Neural cell (in vitro differentiated cells): ENCODE measurements around the gene ATP2B2. TPM values are rescaled to one million over a fixed set of nuclear protein-coding genes. Genes with fewer than 3 reads are reported as not detected.

ENCODE experiments used
- H2AFZ ChIP-seq: fragments of 200-600, 300-800 bp; sonication (generic), shearing (Covaris generic); 2 replicates; pipeline ENCODE4 v1.6.0; 2014; ENCODE audit warnings: low read depth, mild to moderate bottlenecking, antibody characterized with exemption, low read length, moderate library complexity
- H3F3A ChIP-seq: fragments of 200-600 bp; shearing (Covaris generic); 2 replicates; pipeline ENCODE4 v1.6.1; 2016; ENCODE audit warnings: mild to moderate bottlenecking, moderate library complexity, mixed read lengths, antibody characterized with exemption, low read length; ENCODE audit not compliant: insufficient read depth, poor library complexity, severe bottlenecking
- H3K27ac ChIP-seq: fragments of 200-600, 300-800 bp; sonication (generic), shearing (Covaris generic); 2 replicates; pipeline ENCODE4 v1.5.1; 2014; ENCODE audit warnings: mild to moderate bottlenecking, low read length, moderate library complexity
- H3K27me3 ChIP-seq: fragments of 300-800, 200-600 bp; sonication (generic), shearing (Covaris generic); 2 replicates; pipeline ENCODE4 v1.6.0; 2014; ENCODE audit warnings: mild to moderate bottlenecking, low read depth, low read length, moderate library complexity; ENCODE audit not compliant: insufficient read depth
- H3K36me3 ChIP-seq: fragments of 300-800, 200-600 bp; sonication (generic), shearing (Covaris generic); 2 replicates; pipeline ENCODE4 v1.5.1; 2014; ENCODE audit warnings: mild to moderate bottlenecking, antibody characterized with exemption, low read length, moderate library complexity; ENCODE audit not compliant: insufficient read depth
- H3K4me2 ChIP-seq: fragments of 300-800, 200-600 bp; sonication (generic), shearing (Covaris generic); 2 replicates; pipeline ENCODE4 v1.6.0; 2014; ENCODE audit warnings: mild to moderate bottlenecking, low read length
- H3K4me3 ChIP-seq: fragments of 300-800, 200-600 bp; sonication (generic), shearing (Covaris generic); 2 replicates; pipeline ENCODE4 v1.5.1; 2014; ENCODE audit warnings: mild to moderate bottlenecking, low read length, moderate library complexity
- H3K79me2 ChIP-seq: fragments of 200-600 bp; shearing (Covaris generic); replicated peaks from 2 replicates; pipeline ENCODE4 v1.6.0; 2014; ENCODE audit warnings: mild to moderate bottlenecking, low read length, moderate library complexity; ENCODE audit not compliant: insufficient read depth
- H3K9ac ChIP-seq: fragments of 300-800, 200-600 bp; sonication (generic), shearing (Covaris generic); 2 replicates; pipeline ENCODE4 v1.6.1; 2016; ENCODE audit warnings: mild to moderate bottlenecking, low read length, mixed read lengths
- H3K9me2 ChIP-seq: fragments of 200-600 bp; shearing (Covaris generic); 2 replicates; pipeline ENCODE4 v1.6.1; 2016; ENCODE audit warnings: mild to moderate bottlenecking, low read length, mixed read lengths; ENCODE audit not compliant: insufficient read depth
- H3K9me3 ChIP-seq: fragments of 200-600, 300-800 bp; sonication (generic), shearing (Covaris generic); 2 replicates; pipeline ENCODE4 v1.6.1; 2016; ENCODE audit warnings: mild to moderate bottlenecking, mixed run types, low read length, moderate library complexity, mixed read lengths
- H4K20me1 ChIP-seq: fragments of 200-600 bp; shearing (Covaris generic); 2 replicates; pipeline ENCODE4 v1.6.1; 2016; ENCODE audit warnings: mild to moderate bottlenecking, mixed run types; ENCODE audit not compliant: insufficient read depth
- EP300 ChIP-seq: fragments of 450-650 bp; conservative IDR thresholded peaks from 2 replicates; pipeline ENCODE4 v1.6.1; 2014; ENCODE audit warnings: antibody characterized with exemption, mild to moderate bottlenecking, moderate library complexity; ENCODE audit not compliant: poor library complexity, severe bottlenecking
- EZH2 ChIP-seq: fragments of 200-600, 300-800 bp; shearing (Covaris generic), sonication (generic); IDR thresholded peaks from 2 replicates; pipeline ENCODE4 v1.6.1; 2014; ENCODE audit warnings: antibody characterized with exemption, low read length, borderline replicate concordance, mild to moderate bottlenecking; ENCODE audit not compliant: insufficient read depth, poor library complexity, severe bottlenecking
- MXI1 ChIP-seq: fragments of 450-650 bp; conservative IDR thresholded peaks from 2 replicates; pipeline ENCODE4 v1.6.1; 2014; ENCODE audit warnings: antibody characterized with exemption, mild to moderate bottlenecking; ENCODE audit not compliant: poor library complexity, severe bottlenecking
- POLR2AphosphoS5 ChIP-seq: IDR thresholded peaks from 2 replicates; pipeline ENCODE4 v1.6.1; 2012
- RAD21 ChIP-seq: fragments of 450-650 bp; conservative IDR thresholded peaks from 2 replicates; pipeline ENCODE4 v1.6.1; 2014; ENCODE audit warnings: antibody characterized with exemption, mild to moderate bottlenecking, moderate library complexity
- SMC3 ChIP-seq: fragments of 450-650 bp; conservative IDR thresholded peaks from 2 replicates; pipeline ENCODE4 v1.6.1; 2014; ENCODE audit warnings: antibody characterized with exemption, mild to moderate bottlenecking, moderate library complexity; ENCODE audit not compliant: poor library complexity
- TAF1 ChIP-seq: IDR thresholded peaks from 2 replicates; pipeline ENCODE4 v1.6.1; 2012; ENCODE audit warnings: low read depth
- polyA plus RNA-seq: library from polyadenylated mRNA; depleted of rRNA; stranded (reverse); fragments of >200 nt; gene quantifications from 2 replicates; pipeline ENCODE4 v1.2.3, GENCODE V29; 2014
- TF ChIP-seq, protein P1 (sequence below): fragments of 450-650 bp; IDR thresholded peaks from 2 replicates; pipeline ENCODE4 v1.5.1; 2014; ENCODE audit warnings: antibody characterized with exemption, mild to moderate bottlenecking, moderate library complexity; ENCODE audit not compliant: poor library complexity, severe bottlenecking
- TF ChIP-seq, protein P2 (sequence below): IDR thresholded peaks from 2 replicates; pipeline ENCODE4 v1.6.1; 2012; ENCODE audit warnings: borderline replicate concordance

The ATP2B2 gene
- polyA plus RNA-seq, 1 donor from 2014 or later, result 8.3 TPM

DNA sequence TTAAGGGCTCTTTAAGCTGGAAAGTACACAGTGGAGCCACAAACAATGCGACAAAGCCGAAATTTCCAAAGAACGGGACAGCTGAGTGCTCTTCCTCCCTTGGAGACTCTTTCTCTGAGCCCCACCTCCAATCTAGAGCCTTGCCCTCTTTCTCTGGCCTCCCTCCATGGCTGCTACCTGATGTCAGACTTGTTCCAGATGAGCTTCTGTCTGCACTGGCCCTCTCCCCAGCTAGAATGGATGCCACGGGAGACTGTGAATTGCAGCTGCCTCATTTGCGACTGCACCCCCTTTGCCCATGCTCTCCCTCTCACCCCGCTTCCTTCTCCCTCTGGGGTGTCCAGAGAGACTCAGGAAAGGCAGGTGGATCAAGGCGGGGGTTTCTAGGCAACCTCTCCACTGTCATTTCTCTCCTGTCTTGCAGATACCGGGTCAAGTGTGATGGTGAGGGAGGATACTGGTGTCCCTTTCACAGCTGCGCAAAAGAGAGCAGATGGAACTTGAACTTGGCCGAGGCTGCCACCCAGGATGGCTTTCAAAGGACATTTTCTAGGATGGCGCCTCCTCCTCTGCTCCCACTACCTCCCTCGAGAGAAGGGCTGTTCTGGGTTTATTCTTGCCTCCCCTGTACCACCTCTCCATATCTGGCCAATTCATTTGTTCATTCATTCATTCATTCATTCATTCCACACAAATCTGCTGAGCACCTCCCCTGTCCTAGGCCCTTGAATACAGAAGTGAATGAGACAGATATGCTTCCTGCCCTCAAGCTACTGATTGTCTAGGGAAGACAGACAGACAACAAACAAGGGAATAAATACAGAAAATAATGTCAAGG is 12.8 kb downstream of the ATP2B2 start:
- Histone ChIP-seq H3K9me2 (no peaks in the 10 kb centered on the region), H3K27ac (no peak overlapping the region), H3K27me3 (no peaks in the 10 kb centered on the region), H3K9me3 (no peaks in the 10 kb centered on the region), H2AFZ (no peak overlapping the region), H3F3A (no peaks in the 10 kb centered on the region), H4K20me1 (no peaks in the 10 kb centered on the region), H3K36me3 (no peaks in the 10 kb centered on the region), H3K4me3 (no peak overlapping the region), H3K4me2 (no peak overlapping the region), H3K9ac (no peak overlapping the region), H3K79me2 (no peaks in the 10 kb centered on the region)
- TF ChIP-seq TAF1 (no peak), RAD21 (no peak), POLR2AphosphoS5 (no peak), EP300 (no peak), MXI1 (no peak), SMC3 (no peak), EZH2 (no peak)
- TF ChIP-seq, protein P1, sequence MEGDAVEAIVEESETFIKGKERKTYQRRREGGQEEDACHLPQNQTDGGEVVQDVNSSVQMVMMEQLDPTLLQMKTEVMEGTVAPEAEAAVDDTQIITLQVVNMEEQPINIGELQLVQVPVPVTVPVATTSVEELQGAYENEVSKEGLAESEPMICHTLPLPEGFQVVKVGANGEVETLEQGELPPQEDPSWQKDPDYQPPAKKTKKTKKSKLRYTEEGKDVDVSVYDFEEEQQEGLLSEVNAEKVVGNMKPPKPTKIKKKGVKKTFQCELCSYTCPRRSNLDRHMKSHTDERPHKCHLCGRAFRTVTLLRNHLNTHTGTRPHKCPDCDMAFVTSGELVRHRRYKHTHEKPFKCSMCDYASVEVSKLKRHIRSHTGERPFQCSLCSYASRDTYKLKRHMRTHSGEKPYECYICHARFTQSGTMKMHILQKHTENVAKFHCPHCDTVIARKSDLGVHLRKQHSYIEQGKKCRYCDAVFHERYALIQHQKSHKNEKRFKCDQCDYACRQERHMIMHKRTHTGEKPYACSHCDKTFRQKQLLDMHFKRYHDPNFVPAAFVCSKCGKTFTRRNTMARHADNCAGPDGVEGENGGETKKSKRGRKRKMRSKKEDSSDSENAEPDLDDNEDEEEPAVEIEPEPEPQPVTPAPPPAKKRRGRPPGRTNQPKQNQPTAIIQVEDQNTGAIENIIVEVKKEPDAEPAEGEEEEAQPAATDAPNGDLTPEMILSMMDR, result no peak
- TF ChIP-seq, protein P2, sequence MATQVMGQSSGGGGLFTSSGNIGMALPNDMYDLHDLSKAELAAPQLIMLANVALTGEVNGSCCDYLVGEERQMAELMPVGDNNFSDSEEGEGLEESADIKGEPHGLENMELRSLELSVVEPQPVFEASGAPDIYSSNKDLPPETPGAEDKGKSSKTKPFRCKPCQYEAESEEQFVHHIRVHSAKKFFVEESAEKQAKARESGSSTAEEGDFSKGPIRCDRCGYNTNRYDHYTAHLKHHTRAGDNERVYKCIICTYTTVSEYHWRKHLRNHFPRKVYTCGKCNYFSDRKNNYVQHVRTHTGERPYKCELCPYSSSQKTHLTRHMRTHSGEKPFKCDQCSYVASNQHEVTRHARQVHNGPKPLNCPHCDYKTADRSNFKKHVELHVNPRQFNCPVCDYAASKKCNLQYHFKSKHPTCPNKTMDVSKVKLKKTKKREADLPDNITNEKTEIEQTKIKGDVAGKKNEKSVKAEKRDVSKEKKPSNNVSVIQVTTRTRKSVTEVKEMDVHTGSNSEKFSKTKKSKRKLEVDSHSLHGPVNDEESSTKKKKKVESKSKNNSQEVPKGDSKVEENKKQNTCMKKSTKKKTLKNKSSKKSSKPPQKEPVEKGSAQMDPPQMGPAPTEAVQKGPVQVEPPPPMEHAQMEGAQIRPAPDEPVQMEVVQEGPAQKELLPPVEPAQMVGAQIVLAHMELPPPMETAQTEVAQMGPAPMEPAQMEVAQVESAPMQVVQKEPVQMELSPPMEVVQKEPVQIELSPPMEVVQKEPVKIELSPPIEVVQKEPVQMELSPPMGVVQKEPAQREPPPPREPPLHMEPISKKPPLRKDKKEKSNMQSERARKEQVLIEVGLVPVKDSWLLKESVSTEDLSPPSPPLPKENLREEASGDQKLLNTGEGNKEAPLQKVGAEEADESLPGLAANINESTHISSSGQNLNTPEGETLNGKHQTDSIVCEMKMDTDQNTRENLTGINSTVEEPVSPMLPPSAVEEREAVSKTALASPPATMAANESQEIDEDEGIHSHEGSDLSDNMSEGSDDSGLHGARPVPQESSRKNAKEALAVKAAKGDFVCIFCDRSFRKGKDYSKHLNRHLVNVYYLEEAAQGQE, result no peak

DNA sequence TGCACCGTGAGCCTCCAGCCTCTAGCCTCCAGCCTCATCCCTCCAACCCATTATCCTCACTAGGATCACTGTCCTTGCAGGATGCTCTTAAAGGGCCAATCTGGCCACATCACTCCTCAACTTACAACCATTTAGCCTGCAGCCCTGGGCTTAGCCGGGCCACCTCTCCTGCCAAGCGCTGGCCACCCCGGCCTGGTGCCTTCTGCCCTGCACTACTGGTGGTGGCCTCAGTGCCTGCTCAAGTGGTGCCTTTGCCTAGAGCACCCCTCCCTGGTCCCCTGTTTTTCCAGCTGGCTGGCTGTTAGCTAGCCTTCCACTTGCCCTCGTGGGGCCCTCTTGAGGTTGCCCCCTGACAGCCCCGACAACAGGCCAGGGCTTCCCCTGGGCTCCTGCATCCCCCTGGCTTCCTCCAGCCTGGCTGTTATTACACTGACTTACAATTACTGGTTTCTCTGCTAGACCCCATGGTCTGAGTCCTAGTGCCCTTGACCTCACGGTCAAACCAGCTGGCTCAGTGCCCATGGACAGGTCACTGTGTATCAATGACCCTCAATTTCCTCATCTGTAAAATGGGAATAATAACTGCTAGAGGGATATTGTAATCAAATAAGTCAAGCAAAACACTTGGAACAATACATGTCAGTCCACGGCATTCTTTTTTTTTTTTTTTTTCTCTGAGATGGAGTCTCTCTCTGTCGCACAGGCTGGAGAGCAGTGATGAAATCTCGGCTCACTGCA is 15.5 kb downstream of the ATP2B2 start:
- Histone ChIP-seq H3K36me3 (no peaks in the 10 kb centered on the region), H3K79me2 (no peaks in the 10 kb centered on the region), H3K4me2 (no peak overlapping the region), H2AFZ (no peak overlapping the region), H3K27me3 (no peaks in the 10 kb centered on the region), H3K9me3 (no peaks in the 10 kb centered on the region), H3F3A (no peaks in the 10 kb centered on the region), H3K4me3 (no peak overlapping the region), H3K9ac (no peak overlapping the region), H3K9me2 (no peaks in the 10 kb centered on the region), H4K20me1 (no peaks in the 10 kb centered on the region), H3K27ac (no peak overlapping the region)
- TF ChIP-seq SMC3, result no peak
- TF ChIP-seq EZH2, result no peak
- no peak for TF ChIP-seq RAD21
- TF ChIP-seq POLR2AphosphoS5, result no peak
- TF ChIP-seq, protein P2, result no peak
- no peak for TF ChIP-seq EP300
- no peak for TF ChIP-seq TAF1
- TF ChIP-seq, protein P1, result no peak
- TF ChIP-seq MXI1, result no peak
